NOMO-1 (cell line): ENCODE results near the gene IL22.
"Not testable (repeated sequence)": the region's sequence is repeated elsewhere in the genome, so short reads cannot be mapped to it uniquely, and the experiment has no call there.

Source experiments
- DNase-seq, 2 experiments: peaks; one replicate each; lab custom pipeline; 2025; ENCODE audit not compliant: unreplicated experiment in 2 of 2; lab: John Stamatoyannopoulos, UW

The IL22 gene

DNA sequence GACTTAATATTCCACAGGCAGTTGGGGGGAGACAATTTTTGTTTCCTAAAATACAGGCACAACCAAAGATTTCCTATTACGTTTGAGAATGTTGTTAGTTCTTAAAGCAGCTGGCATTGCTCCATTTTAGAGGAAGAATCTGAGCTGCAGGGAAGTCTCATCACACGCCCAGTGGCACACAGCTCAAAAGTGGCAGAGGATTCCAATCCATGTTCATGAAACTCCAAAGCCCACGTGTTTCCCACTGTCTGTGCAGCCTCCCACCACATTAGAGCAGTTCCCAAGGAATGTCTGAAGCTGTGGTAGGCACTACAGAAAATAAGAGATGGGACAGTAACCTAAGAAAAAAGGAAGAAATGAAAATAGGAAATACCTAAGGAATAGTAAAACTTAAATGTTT, 21.7 kb downstream of the IL22 start:
- DNase-seq = no peak

DNA sequence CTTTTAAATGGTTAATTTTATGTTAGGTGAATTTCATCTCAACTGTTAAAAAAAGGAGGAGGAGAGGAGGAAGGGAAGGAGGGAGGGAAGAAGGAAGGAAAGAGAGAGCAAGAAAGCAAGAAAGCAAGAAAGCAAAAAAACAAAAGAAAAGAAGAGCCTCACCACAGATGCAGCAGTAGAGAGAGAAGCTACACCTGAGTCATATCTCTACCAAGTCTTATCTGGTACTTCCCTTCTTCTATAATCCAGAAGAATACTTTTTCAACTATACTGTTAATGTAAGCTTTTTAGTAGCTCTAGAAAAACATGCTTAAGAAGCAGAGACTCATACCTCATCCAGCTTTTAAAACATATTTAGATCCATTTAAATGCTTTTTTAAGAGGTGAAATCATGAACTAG, 22.2 kb downstream of the IL22 start:
- no peak for DNase-seq

DNA sequence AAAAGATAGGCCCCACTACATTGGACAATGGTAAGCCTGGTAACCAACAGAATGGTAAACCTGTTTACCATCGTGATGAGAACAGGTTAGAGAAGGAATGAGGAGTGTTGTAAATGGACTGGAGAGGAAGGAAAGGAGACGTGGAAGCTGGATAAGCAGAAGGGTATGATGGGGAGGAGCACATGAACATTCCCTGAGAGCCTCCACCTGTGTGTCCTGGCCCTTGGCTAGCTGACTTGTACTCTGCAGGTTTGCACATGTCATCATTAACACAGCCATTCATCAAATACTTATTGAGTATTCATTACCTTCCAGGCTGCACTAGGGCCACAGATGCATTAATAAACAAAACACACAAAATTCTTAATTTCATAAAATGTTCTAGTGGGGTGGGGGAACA, 23.4 kb downstream of the IL22 start:
- DNase-seq = no peak

DNA sequence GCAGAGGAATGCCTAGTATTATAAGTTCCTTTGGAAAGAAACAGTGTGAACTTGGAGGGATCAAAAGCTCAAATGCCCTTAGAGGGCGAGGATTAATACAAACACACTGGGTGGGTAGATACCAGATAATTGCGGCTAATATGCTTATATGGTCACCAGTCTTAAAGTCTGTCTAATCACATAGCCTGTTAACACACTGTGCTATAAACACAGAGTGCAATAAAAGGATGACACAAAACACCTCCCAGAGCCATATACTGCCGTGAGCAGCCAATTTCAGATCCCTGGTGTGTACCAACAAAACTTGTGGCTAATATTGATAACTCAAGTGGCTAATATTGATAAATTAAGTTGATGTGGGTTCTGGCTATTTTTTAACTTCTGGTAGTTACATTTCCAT, 26.0 kb downstream of the IL22 start:
- no peak for DNase-seq

DNA sequence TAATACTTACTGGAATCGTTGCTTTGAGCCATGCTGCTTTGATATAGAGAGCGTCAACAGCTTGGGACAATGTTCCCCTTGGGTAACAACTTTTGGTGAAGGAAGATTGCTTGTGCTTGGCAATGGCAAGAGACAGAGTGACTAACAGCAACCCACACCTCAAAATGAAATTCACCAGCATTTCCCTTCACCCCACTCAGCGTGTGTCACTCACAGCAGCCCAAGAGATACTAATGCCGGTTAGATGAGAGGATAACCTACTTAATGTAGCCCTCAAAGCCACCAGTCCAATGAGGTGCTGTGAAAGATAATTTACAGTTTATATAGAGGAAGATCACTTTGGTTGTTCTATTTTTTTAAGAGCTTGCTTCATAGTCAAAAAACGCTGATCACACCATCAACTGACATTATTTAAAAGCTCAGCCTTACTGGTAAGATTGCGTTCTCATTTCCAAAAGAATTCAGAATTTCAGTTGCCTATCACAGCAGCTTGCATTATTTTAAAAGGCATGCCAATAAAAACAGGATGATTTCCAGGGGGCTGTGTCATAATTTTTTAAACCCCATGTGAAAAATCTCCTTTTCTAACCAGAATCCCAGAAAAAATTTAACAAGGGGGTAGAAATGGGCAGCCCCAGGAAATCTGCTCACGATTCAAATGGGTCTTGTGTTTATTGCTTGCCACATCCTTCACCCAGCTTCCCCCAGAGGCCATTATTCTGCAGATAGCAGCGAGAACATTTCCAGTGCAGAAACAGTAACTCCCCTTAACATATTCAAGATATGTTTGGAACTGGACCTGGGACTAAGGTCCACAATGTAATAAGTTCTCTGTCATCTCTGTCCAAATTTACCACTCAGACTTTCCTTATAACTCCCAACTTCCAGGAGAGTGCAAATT, 27.6 kb downstream of the IL22 start, which contains the start of gene IL26:
Gene IL26 (minus strand): TSS at position 235 of the 901 bp plus-strand sequence. CDS start 54 bp downstream, at position 181.
- no peak for DNase-seq

DNA sequence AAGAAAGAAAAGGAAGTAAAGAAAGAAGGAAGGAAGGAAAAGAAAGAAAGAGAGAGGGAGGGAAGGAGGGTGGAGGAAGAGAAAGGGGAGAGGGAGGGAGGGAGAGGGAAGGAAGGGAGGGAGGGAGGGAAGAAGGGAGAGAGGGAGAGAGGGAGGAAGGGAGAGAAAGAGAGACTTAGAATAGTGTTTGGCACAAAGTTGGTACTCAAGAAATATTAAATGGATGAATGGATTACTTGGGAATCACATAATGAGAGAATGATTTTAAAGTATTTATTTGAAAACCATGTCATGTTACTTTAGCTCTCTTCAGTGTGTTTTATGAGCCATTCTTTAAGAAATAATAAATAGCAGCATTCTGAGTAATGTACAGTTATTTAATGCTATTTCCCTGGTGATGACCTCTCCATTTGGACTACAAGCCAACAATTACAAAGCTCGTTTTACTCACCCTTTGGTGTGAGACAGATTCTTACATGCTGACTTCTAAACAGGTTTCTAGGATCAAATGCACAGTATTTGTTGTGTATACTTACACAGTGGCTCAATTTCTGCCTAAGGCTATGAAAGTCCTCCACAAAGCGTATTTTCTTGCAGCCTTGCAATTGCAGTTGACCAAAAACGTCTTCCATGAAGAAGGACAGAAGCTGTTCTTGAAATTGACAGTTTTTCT, 28.7 kb downstream of the IL22 start:
- no peak for DNase-seq

DNA sequence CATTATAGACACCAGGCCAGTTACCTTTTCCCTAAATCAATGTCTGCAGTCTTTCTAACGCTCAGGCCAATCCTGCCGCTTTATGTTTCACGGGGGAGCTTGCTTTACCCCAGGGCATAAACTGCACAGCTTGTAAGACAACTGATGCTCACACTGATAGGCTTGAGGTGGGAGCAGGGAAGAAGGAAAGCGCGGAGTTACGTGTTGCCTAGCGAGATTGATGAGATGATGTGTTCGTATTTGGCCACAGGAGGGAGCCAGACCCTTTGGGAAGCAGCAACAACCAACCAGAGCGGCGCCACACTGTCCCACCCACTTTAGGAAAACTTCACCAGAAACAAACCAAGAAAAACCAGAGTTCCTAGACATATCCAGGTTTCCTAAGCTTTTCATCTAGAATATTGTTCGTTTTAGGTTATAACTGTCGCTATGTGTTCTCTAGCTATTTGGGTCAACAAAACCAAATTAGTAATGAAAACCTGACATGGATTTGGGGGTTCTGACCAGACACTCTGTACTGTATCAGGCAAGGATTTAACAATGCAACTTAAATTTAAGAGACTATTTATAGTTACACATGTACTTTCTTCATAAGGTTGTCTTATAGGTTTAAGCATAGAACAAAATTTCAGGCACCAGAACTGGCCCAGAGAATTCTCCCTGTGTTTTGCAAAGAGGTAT, 30.2 kb downstream of the IL22 start:
- DNase-seq = peak; percentile 48 to 76

DNA sequence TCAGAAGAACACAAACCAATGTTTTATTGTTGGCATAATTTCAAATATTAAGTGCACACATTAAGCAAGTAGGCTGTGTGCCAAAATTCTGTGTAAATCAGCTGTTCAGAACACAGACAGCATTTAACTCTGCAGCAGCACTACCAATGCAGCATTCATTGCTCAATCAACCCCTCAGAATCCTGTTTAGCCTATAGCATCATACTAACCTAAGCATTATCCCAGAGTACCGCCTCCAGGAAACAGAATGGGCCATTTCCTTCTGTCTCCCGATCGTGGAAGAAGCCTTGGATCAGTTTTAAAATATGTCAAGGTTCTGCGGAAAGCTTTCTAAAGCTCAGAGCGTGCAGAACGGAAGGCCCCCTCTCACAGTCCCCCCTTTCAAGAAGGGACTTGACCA, 31.1 kb downstream of the IL22 start:
- DNase-seq = no peak

DNA sequence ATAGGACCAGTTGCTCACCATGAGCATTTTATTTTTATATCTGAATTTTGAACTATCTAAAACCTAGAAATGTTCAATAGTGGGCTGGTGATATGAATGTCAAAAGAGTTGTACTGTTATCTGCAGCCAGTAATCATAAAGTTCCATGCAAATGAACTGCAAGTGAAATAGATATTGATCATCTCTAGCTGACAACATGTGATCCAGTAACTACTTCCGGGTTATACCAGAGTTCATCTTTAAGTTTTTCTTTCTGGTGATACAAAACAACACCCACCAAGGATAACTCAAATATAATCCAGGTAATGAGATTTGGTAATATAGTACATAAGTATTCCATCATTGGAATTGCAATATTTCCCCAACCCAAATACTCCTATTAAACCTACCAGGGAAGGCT, 31.9 kb downstream of the IL22 start:
- no peak for DNase-seq

DNA sequence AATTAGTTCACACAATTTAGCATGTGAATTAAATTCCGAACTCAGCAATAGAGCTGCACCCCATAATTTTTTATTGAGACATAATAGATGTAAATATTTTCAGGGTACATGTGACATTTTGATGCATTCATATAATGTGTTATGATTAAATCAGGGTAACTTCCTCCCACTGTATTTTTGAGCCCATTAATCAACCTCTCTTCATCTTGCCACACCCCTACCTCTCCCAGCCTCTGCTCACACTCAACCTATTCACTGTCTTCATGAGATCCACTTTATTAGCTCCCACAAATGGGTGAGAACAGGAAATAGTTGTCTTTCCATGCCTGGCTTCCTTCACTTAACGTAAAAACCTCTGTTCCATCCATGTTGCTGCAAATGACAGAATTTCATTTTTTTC, 42.5 kb downstream of the IL22 start:
- DNase-seq = no peak

DNA sequence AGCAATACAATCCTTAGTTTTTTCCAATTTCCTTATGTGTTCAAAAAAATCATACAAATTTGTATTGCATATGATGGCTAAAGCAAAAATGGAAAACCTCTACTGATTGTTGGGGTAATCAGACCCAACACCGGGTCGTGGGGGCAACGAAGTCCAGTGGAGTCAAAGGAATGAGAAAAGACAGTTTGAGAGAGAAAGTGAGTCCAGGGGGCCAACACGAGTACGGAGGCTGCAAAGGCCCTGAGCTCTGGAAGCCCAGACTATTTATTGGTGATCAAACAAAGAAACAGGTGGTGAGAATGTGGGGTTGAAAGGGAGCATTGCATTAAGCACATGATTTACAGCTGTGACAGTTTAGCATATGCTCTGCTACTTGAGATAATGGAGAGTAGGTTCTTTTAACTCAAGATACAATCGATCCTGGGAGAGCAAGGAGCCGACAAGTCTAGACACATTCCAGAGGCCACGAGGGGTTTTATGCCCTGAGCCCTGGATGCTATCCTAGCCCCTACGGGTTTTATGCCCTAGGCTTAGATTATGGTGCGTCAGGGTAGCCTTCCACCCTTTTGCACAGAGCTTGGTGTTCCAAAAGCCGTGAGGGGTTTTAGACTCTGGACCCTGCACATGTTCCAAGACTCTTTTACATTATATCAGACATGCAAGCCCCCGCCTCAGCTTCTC, 44.2 kb downstream of the IL22 start:
- DNase-seq = not testable (repeated sequence)

DNA sequence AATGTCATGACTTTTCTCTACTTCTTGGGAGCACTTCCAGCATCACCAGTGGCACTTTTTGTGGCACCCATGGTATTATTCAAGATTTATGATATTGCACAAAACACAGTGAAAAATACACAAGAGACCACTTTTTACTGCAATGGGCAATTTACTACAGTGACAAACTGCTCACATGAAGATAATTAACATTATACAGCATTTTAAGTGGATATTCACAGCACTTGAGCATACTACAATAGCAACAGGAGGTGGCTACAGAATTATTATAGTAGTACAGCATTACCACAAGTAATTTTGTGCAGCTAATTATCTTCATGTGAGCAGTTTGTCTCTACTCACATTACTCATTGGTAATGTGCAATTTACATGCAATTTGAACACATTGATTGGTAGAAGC, 46.1 kb downstream of the IL22 start:
- DNase-seq = no peak

DNA sequence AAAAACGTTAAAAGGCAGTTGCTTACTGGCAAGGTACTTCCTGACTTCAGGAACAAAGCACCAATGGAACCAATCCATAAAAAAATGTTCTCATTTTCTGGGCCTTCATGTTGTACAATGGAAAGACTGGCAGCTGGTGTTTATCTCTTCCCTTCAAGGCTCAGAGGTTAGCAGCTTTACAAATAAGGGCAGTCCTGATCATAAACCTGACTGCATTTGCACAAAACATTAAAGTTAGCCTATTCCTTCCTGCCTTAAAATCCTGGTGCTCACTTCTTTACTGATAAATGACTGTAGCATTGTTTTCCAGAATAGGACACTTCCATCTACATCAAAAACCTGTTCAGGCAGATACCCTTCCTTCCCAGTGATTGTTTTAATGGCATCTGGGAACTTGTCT, 47.0 kb downstream of the IL22 start:
- DNase-seq = no peak

DNA sequence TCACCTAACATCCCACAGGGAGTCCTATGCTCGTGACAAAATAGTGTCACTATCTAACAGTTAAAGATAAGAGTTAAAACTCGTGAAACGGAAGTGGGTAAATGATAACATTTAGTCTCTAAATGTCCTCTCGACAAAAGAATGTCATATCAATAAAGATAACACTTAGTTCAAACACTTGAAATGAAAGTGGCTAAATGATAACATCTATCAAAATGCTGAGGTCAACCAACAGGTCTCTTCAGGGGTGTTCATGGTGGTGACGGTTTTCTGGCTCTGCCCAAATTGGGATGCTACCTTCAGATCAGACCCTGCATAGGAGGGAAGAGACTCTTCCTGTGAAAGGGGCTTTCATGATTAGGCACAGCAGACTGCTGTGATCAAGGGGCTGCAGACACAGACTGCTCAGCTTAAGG, 49.9 kb downstream of the IL22 start:
- DNase-seq = no peak

DNA sequence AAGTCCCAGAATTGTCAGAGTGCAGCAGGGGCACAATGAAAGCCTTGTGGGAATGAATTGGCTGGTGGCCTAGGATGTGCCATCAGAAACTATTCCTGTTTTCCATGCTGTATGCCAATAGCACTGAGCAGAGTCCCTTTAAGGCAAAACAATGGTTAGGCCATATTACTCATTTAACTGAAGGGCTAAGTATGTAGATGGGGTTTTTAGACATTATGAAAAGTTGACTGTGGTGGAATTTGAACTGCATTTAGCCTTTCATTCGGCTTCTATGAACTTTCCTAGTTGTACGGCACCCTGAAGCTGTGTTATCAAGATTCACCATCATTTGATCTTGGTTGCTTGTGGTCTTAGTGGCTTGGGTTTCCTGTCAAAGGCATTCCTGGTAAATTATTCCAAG, 52.5 kb downstream of the IL22 start:
- DNase-seq = no peak

DNA sequence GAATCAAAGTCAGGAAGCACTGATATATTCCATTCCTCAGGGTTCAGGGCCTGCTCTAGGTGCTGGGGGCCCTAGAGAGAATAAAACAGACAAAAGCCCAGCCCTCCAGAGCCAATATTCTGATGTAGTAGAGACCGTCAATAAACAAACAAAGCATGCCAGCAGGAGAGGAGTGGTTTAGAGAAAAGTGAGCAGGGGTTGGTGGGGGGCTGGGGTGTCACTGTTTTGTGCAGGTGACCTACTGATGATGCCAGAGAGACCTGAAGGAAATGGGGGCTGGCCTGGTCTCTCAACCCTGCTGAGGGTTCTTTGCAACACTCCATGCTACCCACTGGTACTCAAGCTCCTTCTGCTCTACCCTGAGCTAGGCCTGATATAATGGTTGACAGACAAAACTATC, 54.3 kb downstream of the IL22 start:
- DNase-seq = no peak

DNA sequence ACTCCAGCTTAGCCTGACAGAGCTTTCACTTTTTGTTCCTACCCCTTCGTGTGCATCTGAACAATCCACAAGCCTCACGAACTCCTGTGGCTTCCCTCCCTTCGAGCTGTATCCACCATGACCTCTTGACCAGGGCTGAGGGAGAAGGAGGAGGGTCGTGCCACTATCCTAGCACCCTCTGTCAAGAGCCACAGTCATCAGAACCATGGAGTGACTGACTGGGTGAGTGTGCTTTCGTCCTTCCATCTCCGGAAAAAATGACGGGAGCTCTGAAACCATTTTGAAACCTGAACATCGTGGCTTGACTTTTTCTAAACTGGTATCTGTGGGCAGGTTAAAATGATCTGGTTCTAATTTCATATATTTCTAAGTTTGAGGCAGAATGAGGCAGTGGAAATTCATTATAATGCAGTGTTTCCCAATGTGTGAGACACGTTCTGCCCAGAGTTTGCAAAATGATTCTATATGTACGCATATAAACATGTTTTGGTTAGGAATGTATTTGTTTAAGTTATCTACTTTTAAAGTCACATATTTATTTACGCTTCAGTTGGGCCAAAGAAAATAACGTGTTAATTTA, 54.8 kb downstream of the IL22 start:
- no peak for DNase-seq
